Measurements from ENCODE around the gene SNRPF. TPM values are rescaled to one million over a fixed set of nuclear protein-coding genes. Genes with fewer than 3 reads are reported as not detected.

Gene SNRPF
- total RNA-seq, 6 donors from 2014 or later, result 2.1 to 16.6 (median 14.3) TPM

DNA sequence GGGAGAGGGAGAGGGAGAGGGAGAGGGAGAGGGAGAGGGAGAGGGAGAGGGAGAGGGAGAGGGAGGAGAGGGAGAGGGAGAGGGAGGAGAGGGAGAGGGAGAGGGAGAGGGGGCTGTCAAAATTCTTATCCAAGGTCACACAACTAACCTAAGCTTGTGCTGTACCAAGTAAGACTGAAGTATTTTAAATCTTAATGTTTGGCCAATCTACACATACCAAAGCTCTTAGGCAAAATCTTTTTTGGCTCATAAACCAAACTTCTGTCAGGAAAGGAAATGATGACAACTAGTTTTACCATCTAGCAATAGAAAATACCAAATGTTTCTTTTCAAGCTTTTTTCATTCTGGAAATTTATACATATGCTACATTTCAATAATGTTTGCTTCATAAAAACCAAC lies 49.8 kb downstream of the SNRPF start:
- TF ChIP-seq CTCF (IDR thresholded peaks at IDR 0.05) (no peak), POLR2A (IDR thresholded peaks at IDR 0.05) (no peak), POLR2AphosphoS5 (IDR thresholded peaks at IDR 0.05) (no peak), EP300 (IDR thresholded peaks at IDR 0.05) (no peak)
- H3K27me3 ChIP-seq, result no peaks in the 10 kb centered on the region
- H3K9me3 ChIP-seq, result no peaks in the 10 kb centered on the region
- DNase-seq, result no peak
- ATAC-seq (ENCODE audit: low FRiP score in 2 of 2), result no peak
- no peaks in the 10 kb centered on the region for H3K36me3 ChIP-seq
- H3K27ac ChIP-seq, result no peak overlapping the region
- H3K4me1 ChIP-seq, result no peaks in the 10 kb centered on the region
- H3K4me3 ChIP-seq, result no peak overlapping the region

GRCh38 chr12:95909871-95910270 lies 51.1 kb downstream of the SNRPF start:
- Histone ChIP-seq H3K27me3 (no peaks in the 10 kb centered on the region), H3K9me3 (no peaks in the 10 kb centered on the region), H3K4me1 (no peaks in the 10 kb centered on the region), H3K4me3 (no peak overlapping the region), H3K36me3 (no peaks in the 10 kb centered on the region), H3K27ac (no peak overlapping the region)
- TF ChIP-seq POLR2A (IDR thresholded peaks at IDR 0.05) (no peak), POLR2AphosphoS5 (IDR thresholded peaks at IDR 0.05) (no peak), CTCF (IDR thresholded peaks at IDR 0.05) (no peak), EP300 (IDR thresholded peaks at IDR 0.05) (no peak)
- no peak for ATAC-seq (ENCODE audit: low FRiP score in 2 of 2)
- 95 to 96% methylated on average over 3 of the region's 3 CpGs for WGBS, 2 donors
- no peak for DNase-seq

Other genes starting within 250 kb of the SNRPF start
- 100 to 1,000 TPM in 2 of 6 donors, 10 to 100 TPM in 4; 74.1 to 115 (median 94.3) TPM for gene NTN4, start 68.2 kb upstream of the SNRPF start, total RNA-seq
- under 1 TPM in 2 of 6 donors, not detected in 4; 0.13 to 0.14 TPM for gene CCDC38, start 83.7 kb downstream of the SNRPF start, total RNA-seq
- gene AMDHD1, start 84.4 kb downstream of the SNRPF start, total RNA-seq, result 1 to 10 TPM in 4 of 6 donors, under 1 TPM in 1, not detected in 1; 0.91 to 2.2 (median 1.9) TPM
- 10 to 100 TPM in 1 of 6 donors, 1 to 10 TPM in 5; 3.0 to 11.5 (median 5.2) TPM for gene HAL, start 137.4 kb downstream of the SNRPF start, total RNA-seq
- gene LTA4H, start 176.6 kb downstream of the SNRPF start, total RNA-seq, result 100 to 1,000 TPM; 110 to 314 (median 254) TPM